Measurements from ENCODE around the gene AGAP1. TPM values are rescaled to one million over a fixed set of nuclear protein-coding genes. Genes with fewer than 3 reads are reported as not detected.

Gene AGAP1
- total RNA-seq, 4 donors from 2014 or later, result 5.3 to 30.6 (median 19.2) TPM

DNA sequence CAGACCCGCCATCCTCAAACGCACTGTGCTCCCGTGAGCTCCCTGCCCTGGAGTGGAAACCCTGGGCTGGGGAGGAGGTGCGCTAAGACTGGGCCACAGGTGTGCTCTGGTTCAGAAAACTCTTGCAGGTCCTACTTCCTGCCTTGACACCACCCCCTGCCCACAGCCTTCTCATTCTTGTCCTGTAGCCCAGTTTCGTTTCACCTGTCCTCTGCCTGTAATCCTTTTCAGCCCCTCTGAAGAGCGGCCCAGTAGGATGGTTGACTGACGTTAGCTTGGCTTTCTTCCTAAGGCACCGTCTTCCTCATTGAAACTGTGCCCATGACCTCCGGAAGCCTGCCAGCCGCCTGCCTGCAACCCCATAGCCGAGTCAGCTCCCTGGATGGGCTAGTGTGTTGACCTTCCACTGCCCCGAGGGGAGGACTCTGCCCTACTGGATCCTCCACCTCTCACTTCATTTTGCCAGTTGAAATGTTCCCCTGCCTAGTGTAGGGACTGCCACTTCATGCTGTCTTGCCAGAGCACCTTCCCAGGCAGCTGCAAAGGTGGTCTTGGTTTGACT lies 116.9 kb downstream of the AGAP1 start:
- no peak for DNase-seq
- TF ChIP-seq POLR2A (IDR thresholded peaks at IDR 0.05) (no peak), CTCF (IDR thresholded peaks at IDR 0.05) (no peak)
- Histone ChIP-seq H3K4me3 (no peak overlapping the region), H3K36me3 (no peaks in the 10 kb centered on the region), H3K27me3 (no peaks in the 10 kb centered on the region), H3K4me1 (no peaks in the 10 kb centered on the region), H3K27ac (no peak overlapping the region), H3K9me3 (no peaks in the 10 kb centered on the region)
- intact Hi-C loops (cut with DNase I; ENCODE audit: low total_unique reads), result no loop called here

- DNase-seq, result no peak
- Histone ChIP-seq H3K4me3 (no peak overlapping the region), H3K9me3 (no peaks in the 10 kb centered on the region), H3K27ac (no peak overlapping the region), H3K36me3 (no peaks in the 10 kb centered on the region), H3K27me3 (no peaks in the 10 kb centered on the region), H3K4me1 (no peaks in the 10 kb centered on the region)
- TF ChIP-seq CTCF (IDR thresholded peaks at IDR 0.05), result no peak
- no peak for TF ChIP-seq POLR2A (IDR thresholded peaks at IDR 0.05)
- intact Hi-C loops (cut with DNase I; ENCODE audit: low total_unique reads), result no loop called here
Observed at GRCh38 chr2:235611349-235611748, 117.5 kb downstream of the AGAP1 start.

- H3K4me1 ChIP-seq, result no peaks in the 10 kb centered on the region
- TF ChIP-seq POLR2A (IDR thresholded peaks at IDR 0.05) (no peak), CTCF (IDR thresholded peaks at IDR 0.05) (no peak)
- H3K9me3 ChIP-seq, result no peaks in the 10 kb centered on the region
- H3K27ac ChIP-seq, result no peak overlapping the region
- intact Hi-C loops (cut with DNase I; ENCODE audit: low total_unique reads), result no loop called here
- H3K27me3 ChIP-seq, result no peaks in the 10 kb centered on the region
- no peak for DNase-seq
- H3K36me3 ChIP-seq, result no peaks in the 10 kb centered on the region
- H3K4me3 ChIP-seq, result no peak overlapping the region
Observed at GRCh38 chr2:235611756-235612155, 117.9 kb downstream of the AGAP1 start.

- H3K27me3 ChIP-seq, result no peaks in the 10 kb centered on the region
- H3K4me3 ChIP-seq, result no peak overlapping the region
- H3K4me1 ChIP-seq, result no peaks in the 10 kb centered on the region
- TF ChIP-seq POLR2A (IDR thresholded peaks at IDR 0.05) (no peak), CTCF (IDR thresholded peaks at IDR 0.05) (no peak)
- intact Hi-C loops (cut with DNase I; ENCODE audit: low total_unique reads), result no loop called here
- H3K9me3 ChIP-seq, result no peaks in the 10 kb centered on the region
- H3K36me3 ChIP-seq, result no peaks in the 10 kb centered on the region
- no peak for DNase-seq
- H3K27ac ChIP-seq, result no peak overlapping the region
Observed at GRCh38 chr2:235612181-235612950, 118.5 kb downstream of the AGAP1 start.

DNA sequence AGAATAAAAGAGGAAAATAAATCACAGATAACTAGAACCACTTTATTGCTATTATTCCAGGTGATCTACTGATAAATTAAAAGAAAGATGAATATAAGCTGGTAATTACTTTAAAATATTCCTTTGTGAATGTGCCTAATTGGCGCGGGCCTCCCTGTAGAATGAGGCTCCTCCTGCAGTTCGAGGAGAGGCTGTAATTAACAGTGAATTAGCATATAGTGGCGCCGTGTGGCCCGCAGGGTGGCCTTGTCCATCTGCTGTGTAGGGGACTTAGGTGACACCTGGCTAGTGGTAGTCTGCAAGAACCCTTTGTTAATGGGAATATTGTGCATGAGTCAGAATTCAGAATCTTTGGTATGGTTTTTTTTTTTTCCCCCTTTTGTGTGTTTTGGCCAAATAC lies 119.8 kb downstream of the AGAP1 start:
- TF ChIP-seq POLR2A (IDR thresholded peaks at IDR 0.05), result no peak
- no peak for TF ChIP-seq CTCF (IDR thresholded peaks at IDR 0.05)
- H3K36me3 ChIP-seq, result no peaks in the 10 kb centered on the region
- no peak overlapping the region for H3K4me3 ChIP-seq
- no peak overlapping the region for H3K27ac ChIP-seq
- DNase-seq, result no peak
- H3K4me1 ChIP-seq, result no peaks in the 10 kb centered on the region
- H3K27me3 ChIP-seq, result no peaks in the 10 kb centered on the region
- intact Hi-C loops (cut with DNase I; ENCODE audit: low total_unique reads), result no loop called here
- no peaks in the 10 kb centered on the region for H3K9me3 ChIP-seq

All from uterus (tissue), 4 donors.